Endothelial cell (in vitro differentiated cells): ENCODE measurements around the gene TRPM3. TPM values are rescaled to one million over a fixed set of nuclear protein-coding genes. Genes with fewer than 3 reads are reported as not detected.

Experiments
- DNase-seq: peaks from one replicate; pipeline ENCODE4 v3.0.0; 2021; ENCODE audit warnings: low spot score
- H3K27ac Mint-ChIP-seq: one replicate; pipeline ENCODE4 v1.8.0; 2021; ENCODE audit warnings: mixed read lengths, inconsistent platforms; ENCODE audit not compliant: unreplicated experiment
- H3K27me3 Mint-ChIP-seq: one replicate; pipeline ENCODE4 v1.8.0; 2021; ENCODE audit warnings: mild to moderate bottlenecking, moderate library complexity, mixed read lengths, inconsistent platforms; ENCODE audit not compliant: unreplicated experiment
- H3K36me3 Mint-ChIP-seq: one replicate; pipeline ENCODE4 v1.8.0; 2021; ENCODE audit warnings: mild to moderate bottlenecking, low read depth, mixed read lengths, inconsistent platforms; ENCODE audit not compliant: unreplicated experiment
- H3K4me1 Mint-ChIP-seq: one replicate; pipeline ENCODE4 v1.8.0; 2021; ENCODE audit warnings: mild to moderate bottlenecking, mixed read lengths, inconsistent platforms; ENCODE audit not compliant: unreplicated experiment
- H3K4me3 Mint-ChIP-seq: one replicate; pipeline ENCODE4 v1.8.0; 2021; ENCODE audit warnings: mild to moderate bottlenecking, mixed read lengths, inconsistent platforms; ENCODE audit not compliant: unreplicated experiment
- H3K9me3 Mint-ChIP-seq: one replicate; pipeline ENCODE4 v1.8.0; 2021; ENCODE audit warnings: mixed read lengths, inconsistent platforms; ENCODE audit not compliant: unreplicated experiment
- total RNA-seq: library from RNA; stranded (reverse); fragmentation: NEBNext Ultra II Directional; extraction: Animal tissue kit (Norgen Biotek cat#: 25700); gene quantifications from one replicate; pipeline ENCODE4 v1.2.1, GENCODE V29; 2021; ENCODE audit not compliant: unreplicated experiment
- TF ChIP-seq, protein P1 (sequence below): fragments of 200-600 bp; sonication (generic); IDR thresholded peaks from one replicate; pipeline ENCODE4 v1.5.0; 2021; ENCODE audit warnings: antibody characterized with exemption; ENCODE audit not compliant: unreplicated experiment

The TRPM3 gene
- total RNA-seq, 1 donor from 2014 or later, result 0.54 TPM

DNA sequence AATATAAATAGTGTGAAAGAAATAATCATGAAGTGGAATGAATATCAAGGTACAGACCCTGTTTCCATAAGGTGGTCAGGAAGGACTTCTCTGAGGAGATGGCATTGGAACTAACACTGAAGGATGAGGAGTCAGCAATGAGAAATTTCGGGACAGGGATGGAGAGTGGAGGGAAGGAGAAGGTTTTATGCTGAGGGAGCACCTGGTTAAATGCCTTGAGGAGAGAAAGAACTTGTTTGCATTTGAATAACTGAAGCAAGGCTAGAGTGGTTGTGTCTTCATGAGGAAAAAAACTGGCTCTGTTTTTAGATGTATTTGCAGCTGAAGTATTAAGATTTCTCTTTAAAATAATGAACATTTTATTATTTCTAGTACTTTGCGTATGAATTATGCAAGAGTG, 180.8 kb downstream of the TRPM3 start:
- H3K4me1 Mint-ChIP-seq, result no peaks in the 10 kb centered on the region

DNA sequence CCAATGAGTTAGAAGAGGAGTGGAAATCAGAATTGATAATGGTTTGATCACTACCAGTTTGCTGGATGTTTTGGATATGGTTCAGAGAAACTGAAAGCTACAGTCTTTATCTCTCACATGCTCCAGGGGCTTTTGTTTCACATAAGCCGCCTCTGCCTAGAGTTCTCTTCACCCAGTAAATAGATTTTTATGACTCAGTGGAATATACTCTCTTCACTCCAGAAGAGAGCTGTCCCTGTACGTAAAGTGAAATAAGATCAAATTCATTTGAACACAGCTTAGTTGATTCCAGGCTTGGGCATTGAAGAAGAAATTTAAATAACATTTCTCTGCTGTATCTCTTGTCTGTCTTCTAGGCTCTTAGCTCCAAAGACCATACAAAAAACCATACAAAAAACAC, 184.9 kb downstream of the TRPM3 start:
- TF ChIP-seq, protein P1, sequence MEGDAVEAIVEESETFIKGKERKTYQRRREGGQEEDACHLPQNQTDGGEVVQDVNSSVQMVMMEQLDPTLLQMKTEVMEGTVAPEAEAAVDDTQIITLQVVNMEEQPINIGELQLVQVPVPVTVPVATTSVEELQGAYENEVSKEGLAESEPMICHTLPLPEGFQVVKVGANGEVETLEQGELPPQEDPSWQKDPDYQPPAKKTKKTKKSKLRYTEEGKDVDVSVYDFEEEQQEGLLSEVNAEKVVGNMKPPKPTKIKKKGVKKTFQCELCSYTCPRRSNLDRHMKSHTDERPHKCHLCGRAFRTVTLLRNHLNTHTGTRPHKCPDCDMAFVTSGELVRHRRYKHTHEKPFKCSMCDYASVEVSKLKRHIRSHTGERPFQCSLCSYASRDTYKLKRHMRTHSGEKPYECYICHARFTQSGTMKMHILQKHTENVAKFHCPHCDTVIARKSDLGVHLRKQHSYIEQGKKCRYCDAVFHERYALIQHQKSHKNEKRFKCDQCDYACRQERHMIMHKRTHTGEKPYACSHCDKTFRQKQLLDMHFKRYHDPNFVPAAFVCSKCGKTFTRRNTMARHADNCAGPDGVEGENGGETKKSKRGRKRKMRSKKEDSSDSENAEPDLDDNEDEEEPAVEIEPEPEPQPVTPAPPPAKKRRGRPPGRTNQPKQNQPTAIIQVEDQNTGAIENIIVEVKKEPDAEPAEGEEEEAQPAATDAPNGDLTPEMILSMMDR, result no peak
- Mint-ChIP-seq H3K4me3 (no peak overlapping the region), H3K27me3 (no peaks in the 10 kb centered on the region), H3K9me3 (no peaks in the 10 kb centered on the region), H3K36me3 (no peaks in the 10 kb centered on the region), H3K27ac (no peak overlapping the region), H3K4me1 (no peaks in the 10 kb centered on the region)
- no peak for DNase-seq

More for the DNA sequence above, 180.8 kb downstream of the TRPM3 start:
- H3K36me3 Mint-ChIP-seq, result no peaks in the 10 kb centered on the region
- H3K27me3 Mint-ChIP-seq, result peaks cover 2% of the 10 kb centered on the region
- H3K4me3 Mint-ChIP-seq, result no peak overlapping the region
- DNase-seq, result no peak
- no peaks in the 10 kb centered on the region for H3K9me3 Mint-ChIP-seq
- TF ChIP-seq, protein P1, result no peak
- no peak overlapping the region for H3K27ac Mint-ChIP-seq

DNA sequence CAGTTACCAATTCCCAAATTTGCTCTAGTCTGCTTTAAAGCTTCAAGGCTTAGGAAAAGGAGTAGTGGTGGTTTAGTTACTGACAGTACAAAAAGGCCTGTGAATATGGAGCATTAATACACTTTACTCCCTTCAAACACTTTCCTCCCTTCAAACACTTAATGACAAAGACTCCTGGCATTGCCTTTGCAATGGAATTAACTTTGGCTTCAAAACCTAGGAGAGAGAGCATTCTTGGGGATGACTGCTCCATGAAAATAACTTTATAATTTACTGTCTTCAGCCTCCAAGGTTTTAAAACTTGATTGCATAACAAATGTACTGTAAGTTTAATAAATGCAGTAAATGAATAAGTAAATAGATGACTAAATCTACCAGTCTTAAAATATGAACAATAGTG, 185.6 kb downstream of the TRPM3 start:
- Mint-ChIP-seq H3K4me3 (no peak overlapping the region), H3K27me3 (no peaks in the 10 kb centered on the region), H3K27ac (no peak overlapping the region), H3K9me3 (no peaks in the 10 kb centered on the region), H3K4me1 (no peaks in the 10 kb centered on the region), H3K36me3 (no peaks in the 10 kb centered on the region)
- no peak for DNase-seq
- TF ChIP-seq, protein P1, result no peak

DNA sequence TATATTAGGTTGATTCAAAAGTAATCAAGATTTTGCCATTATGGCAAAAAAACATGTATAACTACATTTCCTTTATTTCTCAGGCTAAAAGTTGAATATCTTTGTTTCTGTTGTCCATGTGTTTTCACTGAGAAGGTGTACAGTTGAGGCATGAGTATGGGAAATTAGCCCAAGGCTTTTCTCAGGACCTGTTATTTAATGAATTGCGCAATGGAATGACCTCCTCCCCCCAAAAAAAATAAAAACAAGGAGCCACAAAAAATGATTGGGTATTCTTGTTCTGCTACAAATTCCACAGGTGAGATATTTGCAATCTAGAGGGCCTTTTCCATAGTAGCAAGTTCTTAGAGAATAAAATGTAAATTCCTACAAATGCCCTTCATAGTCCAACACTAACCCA, 186.8 kb downstream of the TRPM3 start:
- H3K27ac Mint-ChIP-seq, result no peak overlapping the region

DNA sequence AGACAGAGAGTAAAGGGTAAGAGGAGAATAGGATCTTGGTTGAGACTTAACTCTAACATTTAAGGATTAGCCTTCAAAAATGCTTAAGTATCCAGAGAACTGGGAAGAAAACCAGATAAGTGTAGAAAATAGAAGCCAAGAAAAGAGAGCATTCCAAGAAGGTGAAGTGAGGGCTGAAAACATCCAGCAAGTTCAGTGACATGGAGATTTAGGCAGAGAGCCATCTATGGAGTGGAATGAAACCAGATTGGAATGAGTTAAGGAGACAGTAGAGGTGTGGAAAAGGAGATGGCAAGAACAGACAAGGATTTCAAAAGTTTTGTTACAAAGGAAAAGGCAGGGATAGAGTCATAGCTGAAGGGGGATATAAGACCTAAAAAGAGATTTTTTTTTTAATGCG, 188.1 kb downstream of the TRPM3 start:
- TF ChIP-seq, protein P1, result no peak
- no peaks in the 10 kb centered on the region for H3K9me3 Mint-ChIP-seq
- H3K36me3 Mint-ChIP-seq, result no peaks in the 10 kb centered on the region

More for the DNA sequence above, 186.8 kb downstream of the TRPM3 start:
- Mint-ChIP-seq H3K36me3 (no peaks in the 10 kb centered on the region), H3K4me1 (no peaks in the 10 kb centered on the region), H3K27me3 (no peaks in the 10 kb centered on the region), H3K4me3 (no peak overlapping the region), H3K9me3 (no peaks in the 10 kb centered on the region)
- TF ChIP-seq, protein P1, result no peak
- no peak for DNase-seq

More for the DNA sequence above, 188.1 kb downstream of the TRPM3 start:
- H3K27me3 Mint-ChIP-seq, result no peaks in the 10 kb centered on the region
- no peak overlapping the region for H3K4me3 Mint-ChIP-seq
- H3K4me1 Mint-ChIP-seq, result no peaks in the 10 kb centered on the region
- DNase-seq, result no peak
- H3K27ac Mint-ChIP-seq, result no peak overlapping the region
